Endothelial cell of umbilical vein (primary cell): ENCODE measurements around the gene APOBEC3G. TPM values are rescaled to one million over a fixed set of nuclear protein-coding genes. Genes with fewer than 3 reads are reported as not detected.

Source experiments
- BruUV-seq: library from RNA; stranded (reverse); fragments of 400-500 nt; replicated peaks from 2 replicates; lab custom pipeline; 2021; lab: Mats Ljungman, UMichigan
- CTCF ChIA-PET: fragments of 300-600, 350-600 bp; sonication (Branson Sonifier 250); formaldehyde crosslinking; loops from one replicate; lab custom pipeline; 2021; ENCODE audit warnings: antibody characterized with exemption, inconsistent platforms; lab: Charles Lee
- POLR2A ChIA-PET: fragments of 300-600, 350-600 bp; sonication (Branson Sonifier 250); formaldehyde crosslinking; loops from one replicate; lab custom pipeline; 2021; ENCODE audit warnings: antibody characterized with exemption, inconsistent platforms; lab: Charles Lee
- DNase-seq: peaks from one replicate; pipeline ENCODE4 v3.0.0-alpha.2; 2011; ENCODE audit warnings: low read depth, low spot score
- FAIRE-seq: peaks from 2 replicates; lab custom pipeline; 2011; peaks lifted over from hg19 to GRCh38; lab: Jason Lieb, UNC
- H2AFZ ChIP-seq: 2 replicates; pipeline ENCODE4 v1.6.0; 2012; ENCODE audit warnings: low read depth, low read length, control low read depth, inconsistent platforms
- H3K27ac ChIP-seq: 2 replicates; pipeline ENCODE4 v1.5.1; 2011; ENCODE audit warnings: low read depth, mild to moderate bottlenecking, control low read depth, low read length, moderate library complexity; ENCODE audit not compliant: insufficient read depth
- H3K27me3 ChIP-seq, 2 experiments: 2 replicates each; pipeline versions ENCODE4 v1.6.0 to v1.6.1; 2011; ENCODE audit warnings: low read length in 2 of 2, mixed read lengths in 1 of 2; ENCODE audit not compliant: control insufficient read depth in 2 of 2, insufficient read depth in 2 of 2
- H3K36me3 ChIP-seq, 2 experiments: 2 replicates in 1 of 2; 3 replicates in 1 of 2; pipeline ENCODE4 v1.5.1; 2011; ENCODE audit warnings: low read length in 2 of 2, mild to moderate bottlenecking in 1 of 2, moderate library complexity in 1 of 2; ENCODE audit not compliant: control insufficient read depth in 2 of 2, insufficient read depth in 2 of 2; ENCODE audit errors: extremely low read depth in 1 of 2
- H3K4me1 ChIP-seq: 3 replicates; pipeline ENCODE4 v1.5.1; 2011; ENCODE audit warnings: mild to moderate bottlenecking, low read length; ENCODE audit not compliant: control insufficient read depth, insufficient read depth; ENCODE audit errors: extremely low read depth
- H3K4me2 ChIP-seq: 2 replicates; pipeline ENCODE4 v1.6.1; 2011; ENCODE audit warnings: low read length, control low read depth, mixed read lengths; ENCODE audit not compliant: insufficient read depth
- H3K4me3 ChIP-seq, 3 experiments: fragments of 200-600 bp in 1 of 3; sonication (generic), shearing (Covaris generic) in 1 of 3; replicated peaks in 1 of 3; 2 replicates each; pipeline ENCODE4 v1.5.1; 2011 to 2016; ENCODE audit warnings: control low read depth in 3 of 3, low read length in 3 of 3, mild to moderate bottlenecking in 2 of 3, inconsistent platforms in 1 of 3, low read depth in 1 of 3, moderate library complexity in 1 of 3; ENCODE audit not compliant: insufficient read depth in 1 of 3
- H3K79me2 ChIP-seq: 2 replicates; pipeline ENCODE4 v1.6.0; 2012; ENCODE audit warnings: low read length, inconsistent platforms; ENCODE audit not compliant: control insufficient read depth, insufficient read depth
- H3K9ac ChIP-seq: replicated peaks from 2 replicates; pipeline ENCODE3; 2011; ENCODE audit warnings: low read length, control low read depth; ENCODE audit not compliant: insufficient read depth; ENCODE audit errors: extremely low read depth
- H3K9me1 ChIP-seq: replicated peaks from 3 replicates; pipeline ENCODE4 v1.6.0; 2011; ENCODE audit warnings: mild to moderate bottlenecking, low read length; ENCODE audit not compliant: control insufficient read depth, insufficient read depth; ENCODE audit errors: extremely low read depth
- H3K9me3 ChIP-seq: replicated peaks from 2 replicates; pipeline ENCODE4 v1.5.1; 2012; ENCODE audit warnings: low read length, inconsistent platforms; ENCODE audit not compliant: control insufficient read depth, insufficient read depth
- H4K20me1 ChIP-seq: replicated peaks from 2 replicates; pipeline ENCODE3; 2011; ENCODE audit warnings: mild to moderate bottlenecking, low read length; ENCODE audit not compliant: control insufficient read depth, insufficient read depth; ENCODE audit errors: extremely low read depth
- EZH2 ChIP-seq: IDR thresholded peaks from 2 replicates; pipeline ENCODE4 v1.6.1; 2012; ENCODE audit warnings: borderline replicate concordance, low read depth, mild to moderate bottlenecking, moderate library complexity, low read length, inconsistent platforms; ENCODE audit not compliant: severe bottlenecking
- FOS ChIP-seq: IDR thresholded peaks from 2 replicates; pipeline ENCODE4 v1.6.1; 2011; ENCODE audit warnings: mild to moderate bottlenecking, low read length, moderate library complexity, borderline replicate concordance; ENCODE audit not compliant: insufficient read depth
- GATA2 ChIP-seq: IDR thresholded peaks from 2 replicates; pipeline ENCODE4 v1.7.0; 2011; ENCODE audit warnings: low read depth, mild to moderate bottlenecking, moderate library complexity, mixed read lengths, low read length; ENCODE audit not compliant: insufficient read length, insufficient read depth
- MYC ChIP-seq: IDR thresholded peaks from one replicate; pipeline ENCODE4 v1.6.1; 2011; ENCODE audit warnings: mild to moderate bottlenecking, low read depth, low read length
- dilution Hi-C: fragments of 300-500 bp; cut with MboI; formaldehyde crosslinking; loops from one replicate; pipeline ENCODE4 v1.15.0; 2019; ENCODE audit warnings: low sequenced_read_pairs; ENCODE audit not compliant: extremely low pct_ligation_motif_present
- intact Hi-C: fragments of 100-400 bp; cut with micrococcal nuclease; formaldehyde crosslinking; loops from one replicate; pipeline ENCODE4 v1.10.0; 2022
- polyA plus RNA-seq, 4 experiments: library from polyadenylated mRNA; depleted of rRNA in 3 of 4; stranded (reverse) in 3 of 4; unstranded in 1 of 4; fragments of >200 nt; gene quantifications; 2 replicates each; pipeline versions ENCODE4 v1.2.1 to v1.2.3, GENCODE V29; 2011 to 2012; ENCODE audit warnings: missing spikeins in 1 of 4
- total RNA-seq: library from RNA; stranded (reverse); gene quantifications from 2 replicates; pipeline ENCODE4 v1.2.3, GENCODE V29; 2021
- TF ChIP-seq, protein P1 (sequence below), 2 donors: IDR thresholded peaks; 1 replicate in 1 of 2; 2 replicates in 1 of 2; pipeline ENCODE4 v1.5.1; 2011; ENCODE audit warnings: low read length in 2 of 2, mild to moderate bottlenecking in 2 of 2, moderate library complexity in 2 of 2, control low read depth in 1 of 2, inconsistent platforms in 1 of 2, low read depth in 1 of 2; ENCODE audit not compliant: insufficient read depth in 1 of 2; ENCODE audit errors: extremely low read depth in 1 of 2
- TF ChIP-seq, protein P2 (sequence below): IDR thresholded peaks from 2 replicates; pipeline ENCODE4 v1.6.1; 2011; ENCODE audit not compliant: insufficient read depth, insufficient read length

The APOBEC3G gene
- total and polyA plus RNA-seq, 2 donors (not counting 3 experiments of a cell fraction or from before 2014, with no cell fraction given), result 3.6 to 5.1 TPM

GRCh38 chr22:39117585-39118191 is 40.6 kb downstream of the APOBEC3G start:
- no TSS peak for BruUV-seq
- intact Hi-C loops, result loop anchor here (1.0 to 2.0 kb wide), 3 partner anchors 110 to 349 kb away; no protein-coding TSS in a partner anchor
- dilution Hi-C loops, result no loop called here

More at GRCh38 chr22:39117585-39118191, 40.6 kb downstream of the APOBEC3G start:
- Histone ChIP-seq H3K27me3 (peaks cover 18 to 29% of the 10 kb centered on the region in 2 experiments), H3K9me1 (no peaks in the 10 kb centered on the region), H3K4me3 (no peak overlapping the region), H3K9ac (no peak overlapping the region), H3K36me3 (no peaks in the 10 kb centered on the region), H3K79me2 (no peaks in the 10 kb centered on the region), H3K4me1 (no peaks in the 10 kb centered on the region), H4K20me1 (no peaks in the 10 kb centered on the region), H3K9me3 (no peaks in the 10 kb centered on the region), H3K4me2 (no peak overlapping the region), H2AFZ (no peak overlapping the region), H3K27ac (no peak overlapping the region)
- no peak for TF ChIP-seq FOS
- no peak for TF ChIP-seq EZH2
- TF ChIP-seq, protein P1, sequence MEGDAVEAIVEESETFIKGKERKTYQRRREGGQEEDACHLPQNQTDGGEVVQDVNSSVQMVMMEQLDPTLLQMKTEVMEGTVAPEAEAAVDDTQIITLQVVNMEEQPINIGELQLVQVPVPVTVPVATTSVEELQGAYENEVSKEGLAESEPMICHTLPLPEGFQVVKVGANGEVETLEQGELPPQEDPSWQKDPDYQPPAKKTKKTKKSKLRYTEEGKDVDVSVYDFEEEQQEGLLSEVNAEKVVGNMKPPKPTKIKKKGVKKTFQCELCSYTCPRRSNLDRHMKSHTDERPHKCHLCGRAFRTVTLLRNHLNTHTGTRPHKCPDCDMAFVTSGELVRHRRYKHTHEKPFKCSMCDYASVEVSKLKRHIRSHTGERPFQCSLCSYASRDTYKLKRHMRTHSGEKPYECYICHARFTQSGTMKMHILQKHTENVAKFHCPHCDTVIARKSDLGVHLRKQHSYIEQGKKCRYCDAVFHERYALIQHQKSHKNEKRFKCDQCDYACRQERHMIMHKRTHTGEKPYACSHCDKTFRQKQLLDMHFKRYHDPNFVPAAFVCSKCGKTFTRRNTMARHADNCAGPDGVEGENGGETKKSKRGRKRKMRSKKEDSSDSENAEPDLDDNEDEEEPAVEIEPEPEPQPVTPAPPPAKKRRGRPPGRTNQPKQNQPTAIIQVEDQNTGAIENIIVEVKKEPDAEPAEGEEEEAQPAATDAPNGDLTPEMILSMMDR (IDR thresholded peaks at IDR 0.05; ENCODE audit: extremely low read depth in 1 of 2, insufficient read depth in 1 of 2, low read depth in 1 of 2, low read length in 2 of 2), result peak; percentile 36 to 51
- TF ChIP-seq MYC, result no peak
- TF ChIP-seq, protein P2, sequence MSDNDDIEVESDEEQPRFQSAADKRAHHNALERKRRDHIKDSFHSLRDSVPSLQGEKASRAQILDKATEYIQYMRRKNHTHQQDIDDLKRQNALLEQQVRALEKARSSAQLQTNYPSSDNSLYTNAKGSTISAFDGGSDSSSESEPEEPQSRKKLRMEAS, result no peak
- no peak for TF ChIP-seq GATA2
- FAIRE-seq (peak; percentile 73), DNase-seq (peak; percentile 57)
- CTCF ChIA-PET, result interaction anchor here (0.9 to 2.0 kb wide), 6 partner anchors 16 to 349 kb away, joined by 3 to 6 read pairs (median 4); no protein-coding TSS in a partner anchor
- POLR2A ChIA-PET, result no interaction called here
